C4-2B (cell line): ENCODE data around the gene THUMPD3.

Source experiments
- ZFX ChIP-seq: fragments of 450-650 bp; IDR thresholded peaks from 2 replicates; pipeline ENCODE4 v1.6.1; 2017
- TF ChIP-seq, protein P1 (sequence below): fragments of 450-650 bp; conservative IDR thresholded peaks from 2 replicates; pipeline ENCODE4 v1.5.1; 2017; ENCODE audit warnings: mild to moderate bottlenecking

DNA sequence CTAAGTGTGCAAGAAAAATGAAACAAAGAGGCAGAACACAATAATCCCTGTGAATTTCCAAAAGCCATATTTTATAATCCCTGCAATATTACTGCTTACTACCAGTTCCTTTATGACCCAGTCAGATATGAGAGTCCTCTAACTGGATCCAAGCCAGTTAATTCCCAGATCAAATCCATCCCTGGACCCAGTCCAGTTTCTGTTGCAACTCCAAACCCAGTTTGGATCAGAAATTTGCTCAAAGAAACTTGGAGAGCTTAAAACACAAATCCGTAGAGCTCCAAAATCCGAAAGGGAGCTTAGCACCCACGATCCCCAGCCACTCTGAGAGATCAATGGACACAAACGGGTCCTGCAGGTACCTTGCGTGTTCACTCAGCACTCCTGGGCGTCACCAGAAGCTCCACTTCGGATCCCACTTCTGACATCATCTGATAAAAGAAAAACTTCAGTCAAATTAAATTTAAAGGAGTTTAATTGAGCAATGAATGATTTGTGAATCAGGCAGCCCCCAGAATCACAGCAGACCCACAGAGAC lies 32.6 kb upstream of the THUMPD3 start:
- TF ChIP-seq, protein P1, sequence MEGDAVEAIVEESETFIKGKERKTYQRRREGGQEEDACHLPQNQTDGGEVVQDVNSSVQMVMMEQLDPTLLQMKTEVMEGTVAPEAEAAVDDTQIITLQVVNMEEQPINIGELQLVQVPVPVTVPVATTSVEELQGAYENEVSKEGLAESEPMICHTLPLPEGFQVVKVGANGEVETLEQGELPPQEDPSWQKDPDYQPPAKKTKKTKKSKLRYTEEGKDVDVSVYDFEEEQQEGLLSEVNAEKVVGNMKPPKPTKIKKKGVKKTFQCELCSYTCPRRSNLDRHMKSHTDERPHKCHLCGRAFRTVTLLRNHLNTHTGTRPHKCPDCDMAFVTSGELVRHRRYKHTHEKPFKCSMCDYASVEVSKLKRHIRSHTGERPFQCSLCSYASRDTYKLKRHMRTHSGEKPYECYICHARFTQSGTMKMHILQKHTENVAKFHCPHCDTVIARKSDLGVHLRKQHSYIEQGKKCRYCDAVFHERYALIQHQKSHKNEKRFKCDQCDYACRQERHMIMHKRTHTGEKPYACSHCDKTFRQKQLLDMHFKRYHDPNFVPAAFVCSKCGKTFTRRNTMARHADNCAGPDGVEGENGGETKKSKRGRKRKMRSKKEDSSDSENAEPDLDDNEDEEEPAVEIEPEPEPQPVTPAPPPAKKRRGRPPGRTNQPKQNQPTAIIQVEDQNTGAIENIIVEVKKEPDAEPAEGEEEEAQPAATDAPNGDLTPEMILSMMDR: no peak
- TF ChIP-seq ZFX: no peak
